Testis (tissue), 2 donors: ENCODE measurements around the gene SLC6A12.

Experiments
- CTCF ChIP-seq, 3 experiments: fragments of 450-650 bp in 2 of 3; fragments of 200-600 bp in 1 of 3; sonication (generic) in 1 of 3; IDR thresholded peaks; one replicate each; pipeline ENCODE4 v1.5.1; 2016 to 2019; ENCODE audit warnings: antibody characterized with exemption in 3 of 3, mild to moderate bottlenecking in 2 of 3, moderate library complexity in 1 of 3
- POLR2A ChIP-seq: fragments of 450-650 bp; IDR thresholded peaks from one replicate; pipeline ENCODE4 v1.6.1; 2017; ENCODE audit warnings: antibody characterized with exemption, mild to moderate bottlenecking, moderate library complexity

- no peak for TF ChIP-seq CTCF (IDR thresholded peaks at IDR 0.05)
- TF ChIP-seq POLR2A, result no peak
These were observed 7.1 kb downstream of the SLC6A12 start for GRCh38 chr12:206746-207440.
